Mononuclear cell (primary cell): ENCODE results near the gene SEC23IP. TPM values are rescaled to one million over a fixed set of nuclear protein-coding genes. Genes with fewer than 3 reads are reported as not detected.

ENCODE experiments used
- H3K27me3 ChIP-seq: 2 replicates; pipeline ENCODE4 v1.6.0; 2011; ENCODE audit warnings: low read length, control low read depth; ENCODE audit not compliant: insufficient read depth
- H3K4me1 ChIP-seq: 2 replicates; pipeline ENCODE4 v1.5.1; 2011; ENCODE audit warnings: mild to moderate bottlenecking, low read length, control low read depth; ENCODE audit not compliant: insufficient read depth
- H3K4me3 ChIP-seq: 2 replicates; pipeline ENCODE4 v1.5.1; 2011; ENCODE audit warnings: mild to moderate bottlenecking, low read length, moderate library complexity
- H3K9me3 ChIP-seq: 2 replicates; pipeline ENCODE4 v1.5.1; 2011; ENCODE audit warnings: low read depth, mild to moderate bottlenecking, control low read depth, low read length
- total RNA-seq: library from RNA; depleted of rRNA; stranded (reverse); fragments of >200 nt; gene quantifications from one replicate; pipeline ENCODE4 v1.2.3, GENCODE V29; 2012

The SEC23IP gene
- total RNA-seq, 1 donor, result 17.8 TPM

- Histone ChIP-seq H3K4me1 (no peaks in the 10 kb centered on the region), H3K27me3 (no peaks in the 10 kb centered on the region), H3K4me3 (no peak overlapping the region), H3K9me3 (no peaks in the 10 kb centered on the region)
Measured at GRCh38 chr10:119947300-119947699, 54.8 kb downstream of the SEC23IP start.

- H3K4me1 ChIP-seq, result no peaks in the 10 kb centered on the region
- no peak overlapping the region for H3K4me3 ChIP-seq
- no peaks in the 10 kb centered on the region for H3K27me3 ChIP-seq
- H3K9me3 ChIP-seq, result no peaks in the 10 kb centered on the region
Measured at GRCh38 chr10:119957451-119957850, 64.9 kb downstream of the SEC23IP start.

GRCh38 chr10:119962837-119963236 lies 70.3 kb downstream of the SEC23IP start:
- peaks cover 8% of the 10 kb centered on the region for H3K9me3 ChIP-seq
- peaks cover 2% of the 10 kb centered on the region for H3K27me3 ChIP-seq
- H3K4me3 ChIP-seq, result no peak overlapping the region
- no peaks in the 10 kb centered on the region for H3K4me1 ChIP-seq

GRCh38 chr10:119967066-119967465 lies 74.5 kb downstream of the SEC23IP start:
- Histone ChIP-seq H3K27me3 (peaks cover 2% of the 10 kb centered on the region), H3K9me3 (peaks cover 8% of the 10 kb centered on the region), H3K4me1 (no peaks in the 10 kb centered on the region), H3K4me3 (no peak overlapping the region)

GRCh38 chr10:119969609-119970008 lies 77.1 kb downstream of the SEC23IP start:
- Histone ChIP-seq H3K4me1 (no peaks in the 10 kb centered on the region), H3K27me3 (no peaks in the 10 kb centered on the region), H3K9me3 (peaks cover 8% of the 10 kb centered on the region), H3K4me3 (no peak overlapping the region)

GRCh38 chr10:119970107-119970506 lies 77.6 kb downstream of the SEC23IP start:
- no peaks in the 10 kb centered on the region for H3K27me3 ChIP-seq
- peaks cover 8% of the 10 kb centered on the region for H3K9me3 ChIP-seq
- H3K4me1 ChIP-seq, result no peaks in the 10 kb centered on the region
- no peak overlapping the region for H3K4me3 ChIP-seq

GRCh38 chr10:119970963-119971362 lies 78.4 kb downstream of the SEC23IP start:
- H3K4me3 ChIP-seq, result no peak overlapping the region
- peaks cover 8% of the 10 kb centered on the region for H3K9me3 ChIP-seq
- no peaks in the 10 kb centered on the region for H3K4me1 ChIP-seq
- H3K27me3 ChIP-seq, result no peaks in the 10 kb centered on the region

- Histone ChIP-seq H3K27me3 (no peaks in the 10 kb centered on the region), H3K4me3 (no peak overlapping the region), H3K9me3 (no peaks in the 10 kb centered on the region), H3K4me1 (no peaks in the 10 kb centered on the region)
Measured at GRCh38 chr10:119973281-119973680, 80.8 kb downstream of the SEC23IP start.

GRCh38 chr10:119976421-119976820 lies 83.9 kb downstream of the SEC23IP start:
- H3K27me3 ChIP-seq, result peaks cover 4% of the 10 kb centered on the region
- no peaks in the 10 kb centered on the region for H3K4me1 ChIP-seq
- no peak overlapping the region for H3K4me3 ChIP-seq
- H3K9me3 ChIP-seq, result no peaks in the 10 kb centered on the region

- no peaks in the 10 kb centered on the region for H3K9me3 ChIP-seq
- H3K4me1 ChIP-seq, result no peaks in the 10 kb centered on the region
- H3K27me3 ChIP-seq, result peaks cover 4% of the 10 kb centered on the region
- H3K4me3 ChIP-seq, result no peak overlapping the region
Measured at GRCh38 chr10:119980956-119981750, 88.6 kb downstream of the SEC23IP start.

- H3K4me3 ChIP-seq, result no peak overlapping the region
- no peaks in the 10 kb centered on the region for H3K9me3 ChIP-seq
- no peaks in the 10 kb centered on the region for H3K4me1 ChIP-seq
- peaks cover 4% of the 10 kb centered on the region for H3K27me3 ChIP-seq
Measured at GRCh38 chr10:119981826-119982225, 89.3 kb downstream of the SEC23IP start.

GRCh38 chr10:119988333-119988732 lies 95.8 kb downstream of the SEC23IP start:
- H3K27me3 ChIP-seq, result peaks cover 3% of the 10 kb centered on the region
- no peaks in the 10 kb centered on the region for H3K9me3 ChIP-seq
- no peak overlapping the region for H3K4me3 ChIP-seq
- no peaks in the 10 kb centered on the region for H3K4me1 ChIP-seq

- Histone ChIP-seq H3K4me3 (no peak overlapping the region), H3K4me1 (no peaks in the 10 kb centered on the region), H3K9me3 (no peaks in the 10 kb centered on the region), H3K27me3 (peaks cover 3% of the 10 kb centered on the region)
Measured at GRCh38 chr10:119989966-119990365, 97.4 kb downstream of the SEC23IP start.

- H3K9me3 ChIP-seq, result no peaks in the 10 kb centered on the region
- H3K4me3 ChIP-seq, result no peak overlapping the region
- H3K27me3 ChIP-seq, result peaks cover 3% of the 10 kb centered on the region
- no peaks in the 10 kb centered on the region for H3K4me1 ChIP-seq
Measured at GRCh38 chr10:119991066-119991465, 98.5 kb downstream of the SEC23IP start.

GRCh38 chr10:119991816-119992215 lies 99.3 kb downstream of the SEC23IP start:
- no peaks in the 10 kb centered on the region for H3K4me1 ChIP-seq
- peaks cover 5% of the 10 kb centered on the region for H3K9me3 ChIP-seq
- peaks cover 4% of the 10 kb centered on the region for H3K27me3 ChIP-seq
- H3K4me3 ChIP-seq, result no peak overlapping the region
